Effector memory CD8-positive, alpha-beta T cell (primary cell): Measurements from ENCODE around the gene NXNL2.

Experiments used
- ATAC-seq: fragments of 150-1000 bp; cut with Tn5 transposase; replicated peaks from 2 replicates; pipeline ENCODE4 v1.10.0; 2021; ENCODE audit warnings: mild to moderate bottlenecking, moderate library complexity
- DNase-seq, 3 experiments: peaks; one replicate each; pipeline ENCODE4 v3.0.0; 2021
- H3K27ac Mint-ChIP-seq, 2 donors: one replicate each; pipeline ENCODE4 v1.8.0; 2022; ENCODE audit warnings: mild to moderate bottlenecking in 2 of 2, mixed read lengths in 2 of 2, moderate library complexity in 2 of 2
- H3K27me3 Mint-ChIP-seq, 2 donors: one replicate each; pipeline ENCODE4 v1.8.0; 2022; ENCODE audit warnings: mixed read lengths in 2 of 2
- H3K36me3 Mint-ChIP-seq: one replicate; pipeline ENCODE4 v1.8.0; 2022; ENCODE audit warnings: mild to moderate bottlenecking, moderate library complexity, mixed read lengths; ENCODE audit not compliant: insufficient read depth
- H3K4me1 Mint-ChIP-seq, 2 donors: one replicate each; pipeline ENCODE4 v1.8.0; 2022; ENCODE audit warnings: low read depth in 2 of 2, mixed read lengths in 2 of 2
- H3K4me3 Mint-ChIP-seq, 2 donors: one replicate each; pipeline ENCODE4 v1.8.0; 2022; ENCODE audit warnings: mild to moderate bottlenecking in 2 of 2, mixed read lengths in 2 of 2, moderate library complexity in 2 of 2
- H3K9me3 Mint-ChIP-seq, 2 donors: one replicate each; pipeline ENCODE4 v1.8.0; 2022; ENCODE audit warnings: mixed read lengths in 2 of 2

NXNL2 gene

GRCh38 chr9:88593537-88594185, 58.7 kb downstream of the NXNL2 start:
- no peak overlapping the region for H3K4me3 Mint-ChIP-seq
- peaks cover 31 to 35% of the 10 kb centered on the region in 2 donors for H3K27me3 Mint-ChIP-seq
- no peak overlapping the region for H3K27ac Mint-ChIP-seq
- H3K36me3 Mint-ChIP-seq, result no peaks in the 10 kb centered on the region
- peaks cover 0 to 7% of the 10 kb centered on the region in 2 donors for H3K4me1 Mint-ChIP-seq
- no peaks in the 10 kb centered on the region for H3K9me3 Mint-ChIP-seq
- no peak for ATAC-seq
- peak; percentile 10 to 46 (median 21) for DNase-seq
